Measurements from ENCODE around the gene CLDN11.

- TF ChIP-seq CTCF (conservative IDR thresholded peaks at IDR 0.05; ENCODE audit: low read length) (no peak), EZH2phosphoT487 (IDR thresholded peaks at IDR 0.05; ENCODE audit: borderline replicate concordance, low read depth, low read length) (no peak)
Observed at GRCh38 chr3:170405101-170405500, 13.6 kb upstream of the CLDN11 start.

All from OCI-LY7 (cell line).